ENCODE results near the gene PALLD.

PALLD gene

GRCh38 chr4:168782439-168782838 is 285.6 kb downstream of the PALLD start:
- Histone ChIP-seq H3K4me3 (ENCODE audit: low read depth, low read length, poor library complexity, severe bottlenecking) (no peak overlapping the region), H3F3A (ENCODE audit: insufficient read depth, low read length) (no peaks in the 10 kb centered on the region), H3K9ac (ENCODE audit: low read length) (no peak overlapping the region), H3K9me2 (ENCODE audit: low read depth, low read length) (no peaks in the 10 kb centered on the region), H4K20me1 (ENCODE audit: insufficient read depth, low read length) (no peaks in the 10 kb centered on the region), H3K27me3 (ENCODE audit: insufficient read depth, low read length) (no peaks in the 10 kb centered on the region), H2AFZ (ENCODE audit: low read length) (no peak overlapping the region), H3K27ac (ENCODE audit: low read depth, low read length, poor library complexity, severe bottlenecking) (no peak overlapping the region), H3K4me1 (ENCODE audit: insufficient read depth, low read length, severe bottlenecking) (no peaks in the 10 kb centered on the region), H3K4me2 (ENCODE audit: low read length) (no peak overlapping the region), H3K36me3 (ENCODE audit: insufficient read depth, low read length) (no peaks in the 10 kb centered on the region), H3K79me2 (ENCODE audit: insufficient read depth, low read length) (no peaks in the 10 kb centered on the region), H3K9me3 (ENCODE audit: low read length) (no peaks in the 10 kb centered on the region)
- no peak for TF ChIP-seq EZH2 (IDR thresholded peaks at IDR 0.05; ENCODE audit: borderline replicate concordance, low read length)

DNA sequence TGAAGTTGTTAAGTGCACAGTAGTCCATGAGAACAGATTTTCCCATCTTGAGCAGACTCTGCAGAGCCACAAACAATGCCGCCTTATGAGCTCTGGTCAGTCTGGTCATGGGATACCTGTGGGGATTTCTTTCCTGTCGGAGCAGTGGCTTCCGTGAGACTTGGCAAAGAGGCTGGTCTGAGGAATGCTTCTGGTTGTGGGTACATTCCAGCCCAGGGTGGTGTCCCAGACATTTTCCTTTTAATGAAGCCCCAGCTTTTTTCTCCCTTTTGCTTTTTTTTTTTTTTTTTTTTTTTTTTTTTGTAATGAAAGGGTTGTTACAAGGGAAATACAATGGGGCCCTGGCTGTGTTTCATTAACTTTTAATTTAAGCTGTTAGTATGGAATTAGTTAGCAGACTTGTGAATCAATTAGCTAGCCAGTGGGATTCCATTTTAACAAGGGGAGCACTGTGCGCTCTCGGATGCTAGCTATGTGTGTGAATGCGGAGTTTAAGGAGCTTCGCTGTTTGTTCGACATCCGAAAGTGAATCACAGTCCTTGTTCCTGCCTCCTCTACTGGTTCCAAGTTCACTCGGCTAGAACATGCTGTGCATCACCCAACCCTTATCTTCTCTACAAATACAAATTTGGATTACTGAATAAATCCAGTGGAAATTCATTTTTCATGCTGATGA is 288.1 kb downstream of the PALLD start:
- no peaks in the 10 kb centered on the region for H3K79me2 ChIP-seq (ENCODE audit: insufficient read depth, low read length)
- no peaks in the 10 kb centered on the region for H3K9me3 ChIP-seq (ENCODE audit: low read length)
- H2AFZ ChIP-seq (ENCODE audit: low read length) = no peak overlapping the region
- H3K9me2 ChIP-seq (ENCODE audit: low read depth, low read length) = no peaks in the 10 kb centered on the region
- no peaks in the 10 kb centered on the region for H3K36me3 ChIP-seq (ENCODE audit: insufficient read depth, low read length)
- no peak overlapping the region for H3K4me3 ChIP-seq (ENCODE audit: low read depth, low read length, poor library complexity, severe bottlenecking)
- no peak overlapping the region for H3K4me2 ChIP-seq (ENCODE audit: low read length)
- H3K27me3 ChIP-seq (ENCODE audit: insufficient read depth, low read length) = no peaks in the 10 kb centered on the region
- peaks cover 3% of the 10 kb centered on the region for H3K4me1 ChIP-seq (ENCODE audit: insufficient read depth, low read length, severe bottlenecking)
- H3F3A ChIP-seq (ENCODE audit: insufficient read depth, low read length) = no peaks in the 10 kb centered on the region
- TF ChIP-seq EZH2 (IDR thresholded peaks at IDR 0.05; ENCODE audit: borderline replicate concordance, low read length) = no peak
- TF ChIP-seq CTCF (IDR thresholded peaks at IDR 0.05; ENCODE audit: low read length) = no peak
- H3K27ac ChIP-seq (ENCODE audit: low read depth, low read length, poor library complexity, severe bottlenecking) = no peak overlapping the region
- H4K20me1 ChIP-seq (ENCODE audit: insufficient read depth, low read length) = no peaks in the 10 kb centered on the region
- H3K9ac ChIP-seq (ENCODE audit: low read length) = no peak overlapping the region

DNA sequence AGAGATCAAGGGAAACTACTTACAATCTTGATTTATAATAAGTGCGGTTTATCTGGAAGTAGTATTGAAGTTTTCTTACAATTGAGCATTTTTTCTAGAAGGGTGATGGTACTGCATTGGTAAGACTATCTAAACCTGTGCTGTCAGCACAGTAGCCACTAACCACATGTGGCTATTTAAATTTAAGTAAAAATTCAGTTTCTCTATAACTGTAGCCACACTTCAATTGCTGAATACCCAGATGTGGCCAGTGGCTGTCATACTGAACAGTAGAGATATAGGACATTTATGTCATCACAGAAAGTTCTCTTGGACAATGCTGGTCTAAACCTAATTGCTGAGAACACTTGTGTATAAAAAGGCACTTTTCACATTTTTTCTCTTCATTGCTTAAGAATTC is 290.5 kb downstream of the PALLD start:
- TF ChIP-seq EZH2 (IDR thresholded peaks at IDR 0.05; ENCODE audit: borderline replicate concordance, low read length) = no peak
- TF ChIP-seq CTCF (IDR thresholded peaks at IDR 0.05; ENCODE audit: low read length) = no peak
- no peaks in the 10 kb centered on the region for H3K9me2 ChIP-seq (ENCODE audit: low read depth, low read length)
- H3K27ac ChIP-seq (ENCODE audit: low read depth, low read length, poor library complexity, severe bottlenecking) = no peak overlapping the region
- no peaks in the 10 kb centered on the region for H4K20me1 ChIP-seq (ENCODE audit: insufficient read depth, low read length)
- H3F3A ChIP-seq (ENCODE audit: insufficient read depth, low read length) = no peaks in the 10 kb centered on the region
- H3K4me3 ChIP-seq (ENCODE audit: low read depth, low read length, poor library complexity, severe bottlenecking) = no peak overlapping the region
- no peaks in the 10 kb centered on the region for H3K27me3 ChIP-seq (ENCODE audit: insufficient read depth, low read length)
- H3K4me2 ChIP-seq (ENCODE audit: low read length) = no peak overlapping the region
- H3K79me2 ChIP-seq (ENCODE audit: insufficient read depth, low read length) = no peaks in the 10 kb centered on the region
- no peak overlapping the region for H2AFZ ChIP-seq (ENCODE audit: low read length)
- peaks cover 4% of the 10 kb centered on the region for H3K4me1 ChIP-seq (ENCODE audit: insufficient read depth, low read length, severe bottlenecking)
- H3K9me3 ChIP-seq (ENCODE audit: low read length) = no peaks in the 10 kb centered on the region
- no peaks in the 10 kb centered on the region for H3K36me3 ChIP-seq (ENCODE audit: insufficient read depth, low read length)
- H3K9ac ChIP-seq (ENCODE audit: low read length) = no peak overlapping the region
